ENCODE results near the gene HBEGF.
A peak's percentile ranks its signal among the peaks of the same experiment; 100 is the strongest.

Gene HBEGF

DNA sequence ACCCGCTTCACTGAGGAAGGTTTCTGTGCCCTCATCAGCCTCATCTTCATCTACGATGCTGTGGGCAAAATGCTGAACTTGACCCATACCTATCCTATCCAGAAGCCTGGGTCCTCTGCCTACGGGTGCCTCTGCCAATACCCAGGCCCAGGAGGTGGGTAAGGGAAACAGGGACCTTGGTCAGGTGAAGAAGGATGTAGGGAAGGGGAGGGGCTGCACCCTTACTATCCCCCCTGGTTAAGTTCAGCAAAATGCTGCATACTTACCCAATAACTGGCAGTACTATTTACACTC is 18.0 kb upstream of the HBEGF start:
- Histone ChIP-seq H3F3A (ENCODE audit: insufficient read depth, low read length) (no peaks in the 10 kb centered on the region), H3K4me1 (ENCODE audit: insufficient read depth, low read length, severe bottlenecking) (peaks cover 4% of the 10 kb centered on the region), H4K20me1 (ENCODE audit: insufficient read depth, low read length) (no peaks in the 10 kb centered on the region), H3K9ac (ENCODE audit: low read length) (no peak overlapping the region), H3K79me2 (ENCODE audit: insufficient read depth, low read length) (no peaks in the 10 kb centered on the region), H3K4me3 (ENCODE audit: low read depth, low read length, poor library complexity, severe bottlenecking) (no peak overlapping the region), H3K27ac (ENCODE audit: low read depth, low read length, poor library complexity, severe bottlenecking) (no peak overlapping the region), H3K4me2 (ENCODE audit: low read length) (no peak overlapping the region), H3K9me2 (ENCODE audit: low read depth, low read length) (no peaks in the 10 kb centered on the region), H3K27me3 (ENCODE audit: insufficient read depth, low read length) (no peaks in the 10 kb centered on the region), H3K9me3 (ENCODE audit: low read length) (no peaks in the 10 kb centered on the region), H2AFZ (ENCODE audit: low read length) (no peak overlapping the region), H3K36me3 (ENCODE audit: insufficient read depth, low read length) (no peaks in the 10 kb centered on the region)
- TF ChIP-seq EZH2 (IDR thresholded peaks at IDR 0.05; ENCODE audit: borderline replicate concordance, low read length) = no peak
- TF ChIP-seq, protein P1, sequence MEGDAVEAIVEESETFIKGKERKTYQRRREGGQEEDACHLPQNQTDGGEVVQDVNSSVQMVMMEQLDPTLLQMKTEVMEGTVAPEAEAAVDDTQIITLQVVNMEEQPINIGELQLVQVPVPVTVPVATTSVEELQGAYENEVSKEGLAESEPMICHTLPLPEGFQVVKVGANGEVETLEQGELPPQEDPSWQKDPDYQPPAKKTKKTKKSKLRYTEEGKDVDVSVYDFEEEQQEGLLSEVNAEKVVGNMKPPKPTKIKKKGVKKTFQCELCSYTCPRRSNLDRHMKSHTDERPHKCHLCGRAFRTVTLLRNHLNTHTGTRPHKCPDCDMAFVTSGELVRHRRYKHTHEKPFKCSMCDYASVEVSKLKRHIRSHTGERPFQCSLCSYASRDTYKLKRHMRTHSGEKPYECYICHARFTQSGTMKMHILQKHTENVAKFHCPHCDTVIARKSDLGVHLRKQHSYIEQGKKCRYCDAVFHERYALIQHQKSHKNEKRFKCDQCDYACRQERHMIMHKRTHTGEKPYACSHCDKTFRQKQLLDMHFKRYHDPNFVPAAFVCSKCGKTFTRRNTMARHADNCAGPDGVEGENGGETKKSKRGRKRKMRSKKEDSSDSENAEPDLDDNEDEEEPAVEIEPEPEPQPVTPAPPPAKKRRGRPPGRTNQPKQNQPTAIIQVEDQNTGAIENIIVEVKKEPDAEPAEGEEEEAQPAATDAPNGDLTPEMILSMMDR (IDR thresholded peaks at IDR 0.05; ENCODE audit: low read length) = no peak

DNA sequence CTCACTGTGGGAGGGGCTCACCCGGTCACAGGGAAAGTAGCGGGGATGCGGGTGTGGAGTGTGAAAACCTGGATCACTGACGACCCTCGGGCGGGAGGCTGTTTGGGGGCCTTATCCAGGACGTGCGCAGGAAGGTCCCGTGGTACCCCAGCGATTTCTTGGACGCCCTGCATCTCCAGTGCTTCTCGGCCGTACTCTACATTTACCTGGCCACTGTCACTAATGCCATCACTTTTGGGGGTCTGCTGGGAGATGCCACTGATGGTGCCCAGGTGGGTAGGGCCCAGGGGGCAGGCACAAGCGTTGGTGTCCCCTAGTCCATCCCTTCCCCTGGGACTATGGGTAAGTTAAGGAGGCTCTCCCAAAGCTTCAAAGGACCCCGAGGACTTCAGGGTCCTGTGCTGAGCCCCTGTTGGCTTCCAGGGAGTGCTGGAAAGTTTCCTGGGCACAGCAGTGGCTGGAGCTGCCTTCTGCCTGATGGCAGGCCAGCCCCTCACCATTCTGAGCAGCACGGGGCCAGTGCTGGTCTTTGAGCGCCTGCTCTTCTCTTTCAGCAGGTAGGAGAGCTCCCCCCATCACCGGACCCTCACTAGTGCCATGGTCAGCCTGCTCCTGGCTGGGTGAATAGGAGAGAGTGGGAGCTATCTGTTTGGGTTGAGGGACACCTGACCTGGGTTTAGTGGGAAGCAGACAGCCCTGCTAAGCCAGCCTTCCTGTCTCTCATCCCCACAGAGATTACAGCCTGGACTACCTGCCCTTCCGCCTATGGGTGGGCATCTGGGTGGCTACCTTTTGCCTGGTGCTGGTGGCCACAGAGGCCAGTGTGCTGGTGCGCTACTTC is 17.4 kb upstream of the HBEGF start:
- Histone ChIP-seq H3K9me3 (ENCODE audit: low read length) (no peaks in the 10 kb centered on the region), H3K4me2 (ENCODE audit: low read length) (peak overlapping the region; percentile 70), H3F3A (ENCODE audit: insufficient read depth, low read length) (no peaks in the 10 kb centered on the region), H3K9me2 (ENCODE audit: low read depth, low read length) (no peaks in the 10 kb centered on the region), H3K9ac (ENCODE audit: low read length) (peak overlapping the region; percentile 34), H3K4me1 (ENCODE audit: insufficient read depth, low read length, severe bottlenecking) (peaks cover 4% of the 10 kb centered on the region), H3K4me3 (ENCODE audit: low read depth, low read length, poor library complexity, severe bottlenecking) (peak overlapping the region; percentile 55), H3K79me2 (ENCODE audit: insufficient read depth, low read length) (no peaks in the 10 kb centered on the region), H4K20me1 (ENCODE audit: insufficient read depth, low read length) (no peaks in the 10 kb centered on the region), H3K27me3 (ENCODE audit: insufficient read depth, low read length) (no peaks in the 10 kb centered on the region), H3K27ac (ENCODE audit: low read depth, low read length, poor library complexity, severe bottlenecking) (no peak overlapping the region), H3K36me3 (ENCODE audit: insufficient read depth, low read length) (no peaks in the 10 kb centered on the region), H2AFZ (ENCODE audit: low read length) (no peak overlapping the region)
- TF ChIP-seq EZH2 (IDR thresholded peaks at IDR 0.05; ENCODE audit: borderline replicate concordance, low read length) = no peak
- TF ChIP-seq, protein P1 (IDR thresholded peaks at IDR 0.05; ENCODE audit: low read length) = no peak

DNA sequence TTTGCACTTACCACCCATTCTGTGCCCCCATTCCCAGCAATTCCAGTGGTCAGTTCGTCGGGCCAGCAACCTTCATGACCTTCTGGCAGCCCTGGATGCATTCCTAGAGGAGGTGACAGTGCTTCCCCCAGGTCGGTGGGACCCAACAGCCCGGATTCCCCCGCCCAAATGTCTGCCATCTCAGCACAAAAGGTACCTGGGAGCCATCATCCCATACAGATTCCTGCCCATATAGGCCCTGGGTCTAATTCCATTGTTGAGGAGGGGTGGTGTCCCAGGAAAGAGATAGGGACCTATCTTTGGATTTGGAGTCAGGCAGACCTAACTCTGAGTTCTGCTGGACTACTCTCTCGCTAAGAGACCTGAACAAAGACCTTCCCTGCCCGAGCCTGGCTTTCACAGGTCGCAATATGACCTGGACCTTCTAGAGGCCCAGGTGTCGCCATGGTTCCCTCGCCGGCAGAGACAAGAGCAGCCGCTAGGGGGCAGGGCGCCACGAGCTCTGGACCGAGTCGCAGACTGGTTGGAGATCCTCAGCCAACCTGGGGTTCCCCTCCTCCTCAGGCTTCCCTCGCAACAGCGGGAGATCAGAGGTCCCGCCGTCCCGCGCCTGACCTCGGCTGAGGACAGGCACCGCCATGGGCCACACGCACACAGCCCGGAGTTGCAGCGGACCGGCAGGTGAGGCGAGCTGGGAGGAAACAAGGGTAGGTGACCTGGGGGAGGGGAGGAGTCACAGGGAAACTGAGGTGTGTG is 16.6 kb upstream of the HBEGF start:
- peak overlapping the region; percentile 34 for H3K9ac ChIP-seq (ENCODE audit: low read length)

More for the DNA sequence above, 16.6 kb upstream of the HBEGF start:
- Histone ChIP-seq H3K79me2 (ENCODE audit: insufficient read depth, low read length) (no peaks in the 10 kb centered on the region), H3K27ac (ENCODE audit: low read depth, low read length, poor library complexity, severe bottlenecking) (no peak overlapping the region), H2AFZ (ENCODE audit: low read length) (no peak overlapping the region), H3K27me3 (ENCODE audit: insufficient read depth, low read length) (no peaks in the 10 kb centered on the region), H3K4me2 (ENCODE audit: low read length) (peak overlapping the region; percentile 70), H3K9me2 (ENCODE audit: low read depth, low read length) (no peaks in the 10 kb centered on the region), H3K4me1 (ENCODE audit: insufficient read depth, low read length, severe bottlenecking) (peaks cover 7% of the 10 kb centered on the region), H3K9me3 (ENCODE audit: low read length) (no peaks in the 10 kb centered on the region), H3K36me3 (ENCODE audit: insufficient read depth, low read length) (no peaks in the 10 kb centered on the region), H3F3A (ENCODE audit: insufficient read depth, low read length) (no peaks in the 10 kb centered on the region), H3K4me3 (ENCODE audit: low read depth, low read length, poor library complexity, severe bottlenecking) (peak overlapping the region; percentile 55), H4K20me1 (ENCODE audit: insufficient read depth, low read length) (no peaks in the 10 kb centered on the region)
- TF ChIP-seq EZH2 (IDR thresholded peaks at IDR 0.05; ENCODE audit: borderline replicate concordance, low read length) = no peak
- TF ChIP-seq, protein P1 (IDR thresholded peaks at IDR 0.05; ENCODE audit: low read length) = peak; percentile 98
